IPS-15b (cell line): ENCODE results near the gene FAM234A.

Source experiments
- H3K27me3 ChIP-seq: one replicate; pipeline ENCODE4 v1.6.1; 2013; ENCODE audit warnings: low read length; ENCODE audit not compliant: control insufficient read depth, insufficient read depth
- H3K36me3 ChIP-seq: one replicate; pipeline ENCODE4 v1.6.1; 2013; ENCODE audit warnings: low read length; ENCODE audit not compliant: control insufficient read depth, insufficient read depth
- H3K4me1 ChIP-seq: one replicate; pipeline ENCODE4 v1.6.1; 2013; ENCODE audit warnings: mild to moderate bottlenecking, low read length; ENCODE audit not compliant: control insufficient read depth, insufficient read depth
- H3K4me3 ChIP-seq: one replicate; pipeline ENCODE4 v1.5.1; 2013; ENCODE audit warnings: low read depth, low read length
- H3K9ac ChIP-seq: one replicate; pipeline ENCODE4 v1.6.1; 2013; ENCODE audit warnings: low read depth, mild to moderate bottlenecking, low read length
- H3K9me3 ChIP-seq: one replicate; pipeline ENCODE4 v1.6.1; 2013; ENCODE audit warnings: mild to moderate bottlenecking, low read length; ENCODE audit not compliant: control insufficient read depth, insufficient read depth

The FAM234A gene

GRCh38 chr16:286491-287297 lies 52.1 kb downstream of the FAM234A start:
- no peaks in the 10 kb centered on the region for H3K9me3 ChIP-seq
- H3K4me1 ChIP-seq: no peaks in the 10 kb centered on the region
- no peak overlapping the region for H3K9ac ChIP-seq
- H3K36me3 ChIP-seq: peaks cover 35% of the 10 kb centered on the region
- H3K4me3 ChIP-seq: no peak overlapping the region
- no peaks in the 10 kb centered on the region for H3K27me3 ChIP-seq

- Histone ChIP-seq H3K9me3 (no peaks in the 10 kb centered on the region), H3K36me3 (peaks cover 35% of the 10 kb centered on the region)
Measured at GRCh38 chr16:287298-287811, 52.7 kb downstream of the FAM234A start.

GRCh38 chr16:287981-288920 lies 53.6 kb downstream of the FAM234A start:
- Histone ChIP-seq H3K9me3 (no peaks in the 10 kb centered on the region), H3K36me3 (peaks cover 42% of the 10 kb centered on the region), H3K9ac (no peak overlapping the region), H3K27me3 (no peaks in the 10 kb centered on the region), H3K4me1 (no peaks in the 10 kb centered on the region), H3K4me3 (no peak overlapping the region)

More at GRCh38 chr16:287298-287811, 52.7 kb downstream of the FAM234A start:
- Histone ChIP-seq H3K4me1 (no peaks in the 10 kb centered on the region), H3K4me3 (no peak overlapping the region), H3K27me3 (no peaks in the 10 kb centered on the region), H3K9ac (no peak overlapping the region)

- Histone ChIP-seq H3K4me3 (no peak overlapping the region), H3K4me1 (no peaks in the 10 kb centered on the region), H3K9me3 (no peaks in the 10 kb centered on the region), H3K9ac (no peak overlapping the region), H3K36me3 (peaks cover 46% of the 10 kb centered on the region), H3K27me3 (no peaks in the 10 kb centered on the region)
Measured at GRCh38 chr16:289395-289997, 54.9 kb downstream of the FAM234A start.

- Histone ChIP-seq H3K4me1 (no peaks in the 10 kb centered on the region), H3K9ac (no peak overlapping the region), H3K36me3 (peaks cover 42% of the 10 kb centered on the region), H3K4me3 (no peak overlapping the region), H3K27me3 (no peaks in the 10 kb centered on the region), H3K9me3 (no peaks in the 10 kb centered on the region)
Measured at GRCh38 chr16:290015-290680, 55.5 kb downstream of the FAM234A start.

- no peak overlapping the region for H3K9ac ChIP-seq
Measured at GRCh38 chr16:290681-291405, 56.2 kb downstream of the FAM234A start.

GRCh38 chr16:291539-291938 lies 56.9 kb downstream of the FAM234A start:
- no peaks in the 10 kb centered on the region for H3K27me3 ChIP-seq
- no peaks in the 10 kb centered on the region for H3K9me3 ChIP-seq
- H3K36me3 ChIP-seq: peaks cover 49% of the 10 kb centered on the region
- no peak overlapping the region for H3K4me3 ChIP-seq
- no peaks in the 10 kb centered on the region for H3K4me1 ChIP-seq
- no peak overlapping the region for H3K9ac ChIP-seq

More at GRCh38 chr16:290681-291405, 56.2 kb downstream of the FAM234A start:
- Histone ChIP-seq H3K4me1 (no peaks in the 10 kb centered on the region), H3K27me3 (no peaks in the 10 kb centered on the region), H3K4me3 (no peak overlapping the region), H3K9me3 (no peaks in the 10 kb centered on the region), H3K36me3 (peaks cover 42% of the 10 kb centered on the region)

- Histone ChIP-seq H3K4me1 (no peaks in the 10 kb centered on the region), H3K9me3 (no peaks in the 10 kb centered on the region), H3K27me3 (no peaks in the 10 kb centered on the region), H3K36me3 (peaks cover 50% of the 10 kb centered on the region), H3K4me3 (no peak overlapping the region), H3K9ac (no peak overlapping the region)
Measured at GRCh38 chr16:293043-293775, 58.6 kb downstream of the FAM234A start.

GRCh38 chr16:296276-296675 lies 61.7 kb downstream of the FAM234A start:
- Histone ChIP-seq H3K4me3 (no peak overlapping the region), H3K27me3 (no peaks in the 10 kb centered on the region), H3K4me1 (no peaks in the 10 kb centered on the region), H3K36me3 (peaks cover 28% of the 10 kb centered on the region), H3K9me3 (no peaks in the 10 kb centered on the region), H3K9ac (no peak overlapping the region)

GRCh38 chr16:296806-297510 lies 62.3 kb downstream of the FAM234A start:
- Histone ChIP-seq H3K27me3 (no peaks in the 10 kb centered on the region), H3K36me3 (peaks cover 29% of the 10 kb centered on the region), H3K9ac (no peak overlapping the region)

More at GRCh38 chr16:296806-297510, 62.3 kb downstream of the FAM234A start:
- no peak overlapping the region for H3K4me3 ChIP-seq
- H3K9me3 ChIP-seq: no peaks in the 10 kb centered on the region
- H3K4me1 ChIP-seq: no peaks in the 10 kb centered on the region
